Trophoblast cell (in vitro differentiated cells and primary cell): ENCODE data around the gene PCGF3.
"Not testable (repeated sequence)": the region's sequence is repeated elsewhere in the genome, so short reads cannot be mapped to it uniquely, and the experiment has no call there.

ENCODE experiments used
- DNase-seq, 2 donors: peaks; one replicate each; pipeline ENCODE4 v3.0.0-alpha.2; 2016
- H2AFZ ChIP-seq: 2 replicates; pipeline ENCODE4 v1.6.1; 2013; ENCODE audit warnings: low read length, moderate library complexity, mild to moderate bottlenecking; ENCODE audit not compliant: insufficient read depth, poor library complexity
- H2AK5ac ChIP-seq: 2 replicates; pipeline ENCODE4 v1.6.1; 2013; ENCODE audit warnings: mild to moderate bottlenecking, low read length
- H2BK120ac ChIP-seq: 2 replicates; pipeline ENCODE4 v1.6.1; 2013; ENCODE audit warnings: low read length, mild to moderate bottlenecking, moderate library complexity; ENCODE audit not compliant: insufficient read depth, poor library complexity
- H2BK12ac ChIP-seq: 2 replicates; pipeline ENCODE4 v1.6.1; 2013; ENCODE audit warnings: mild to moderate bottlenecking, low read length, moderate library complexity
- H2BK5ac ChIP-seq: 2 replicates; pipeline ENCODE4 v1.6.1; 2013; ENCODE audit warnings: low read length, low read depth, moderate library complexity, mild to moderate bottlenecking; ENCODE audit not compliant: poor library complexity
- H3K14ac ChIP-seq: 2 replicates; pipeline ENCODE4 v1.6.1; 2013; ENCODE audit warnings: mild to moderate bottlenecking, low read length
- H3K18ac ChIP-seq: 2 replicates; pipeline ENCODE4 v1.6.1; 2013; ENCODE audit warnings: mild to moderate bottlenecking, low read length
- H3K23ac ChIP-seq: 2 replicates; pipeline ENCODE4 v1.6.1; 2013; ENCODE audit warnings: low read length
- H3K27ac ChIP-seq: 2 replicates; pipeline ENCODE4 v1.5.1; 2013; ENCODE audit warnings: low read depth, mild to moderate bottlenecking, inconsistent platforms, low read length, moderate library complexity
- H3K27me3 ChIP-seq: 2 replicates; pipeline ENCODE4 v1.6.1; 2013; ENCODE audit warnings: inconsistent platforms, mild to moderate bottlenecking, low read length, moderate library complexity; ENCODE audit not compliant: insufficient read depth
- H3K36me3 ChIP-seq, 2 experiments: 1 replicate in 1 of 2; 2 replicates in 1 of 2; pipeline ENCODE4 v1.6.1; 2013; ENCODE audit warnings: low read length in 2 of 2, mild to moderate bottlenecking in 2 of 2, moderate library complexity in 1 of 2; ENCODE audit not compliant: insufficient read depth in 2 of 2, control insufficient read depth in 1 of 2
- H3K4ac ChIP-seq: 2 replicates; pipeline ENCODE4 v1.6.1; 2013; ENCODE audit warnings: low read depth, mild to moderate bottlenecking, low read length, moderate library complexity
- H3K4me1 ChIP-seq, 2 experiments: 1 replicate in 1 of 2; 2 replicates in 1 of 2; pipeline ENCODE4 v1.6.1; 2013; ENCODE audit warnings: low read length in 2 of 2, mild to moderate bottlenecking in 2 of 2, moderate library complexity in 1 of 2; ENCODE audit not compliant: insufficient read depth in 2 of 2, control insufficient read depth in 1 of 2
- H3K4me2 ChIP-seq: 2 replicates; pipeline ENCODE4 v1.6.1; 2013; ENCODE audit warnings: inconsistent platforms, mild to moderate bottlenecking, low read length, moderate library complexity
- H3K4me3 ChIP-seq: 2 replicates; pipeline ENCODE4 v1.5.1; 2013; ENCODE audit warnings: mild to moderate bottlenecking, low read depth, low read length, inconsistent platforms
- H3K79me1 ChIP-seq: one replicate; pipeline ENCODE4 v1.6.1; 2013; ENCODE audit warnings: low read length
- H3K79me2 ChIP-seq: 2 replicates; pipeline ENCODE4 v1.6.1; 2013; ENCODE audit warnings: low read length, mild to moderate bottlenecking; ENCODE audit not compliant: control insufficient read depth, insufficient read depth, poor library complexity
- H3K9ac ChIP-seq: 2 replicates; pipeline ENCODE4 v1.6.1; 2013; ENCODE audit warnings: mild to moderate bottlenecking, low read length
- H3K9me3 ChIP-seq: 2 replicates; pipeline ENCODE4 v1.6.1; 2013; ENCODE audit warnings: low read depth, mild to moderate bottlenecking, control low read depth, inconsistent platforms, low read length; ENCODE audit not compliant: insufficient read depth
- H4K12ac ChIP-seq: 2 replicates; pipeline ENCODE4 v1.6.1; 2013; ENCODE audit warnings: low read depth, mild to moderate bottlenecking, low read length, moderate library complexity
- H4K8ac ChIP-seq: 2 replicates; pipeline ENCODE4 v1.6.1; 2013; ENCODE audit warnings: low read depth, mild to moderate bottlenecking, low read length, moderate library complexity
- H4K91ac ChIP-seq: one replicate; pipeline ENCODE4 v1.6.1; 2013; ENCODE audit warnings: low read depth, mild to moderate bottlenecking, low read length, moderate library complexity
- WGBS: extraction: QIAGEN DNeasy Blood & Tissue Kit; methylation state at CpG from one replicate; pipeline ENCODE4 v1.1.7; 2013; ENCODE audit warnings: missing lambda C conversion rate; ENCODE audit not compliant: insufficient read length, insufficient coverage; ENCODE audit errors: extremely low coverage; 5-methylcytosine and 5-hydroxymethylcytosine counted together

PCGF3 gene

GRCh38 chr4:704198-704891 is 1.3 kb upstream of the PCGF3 start:
- no peak overlapping the region for H3K4me2 ChIP-seq
- H4K8ac ChIP-seq = no peak overlapping the region
- no peak overlapping the region for H2AFZ ChIP-seq
- H2AK5ac ChIP-seq = peak overlapping the region; percentile 18
- H3K79me1 ChIP-seq = peaks cover 12% of the 10 kb centered on the region
- H4K91ac ChIP-seq = no peak overlapping the region
- H4K12ac ChIP-seq = no peak overlapping the region
- no peak overlapping the region for H3K27ac ChIP-seq
- H3K4ac ChIP-seq = no peak overlapping the region
- no peaks in the 10 kb centered on the region for H3K27me3 ChIP-seq
- peak overlapping the region; percentile 37 for H3K4me3 ChIP-seq
- no CpG with 5 or more reads among the region's 46 CpGs for WGBS
- no peak overlapping the region for H3K23ac ChIP-seq
- H2BK12ac ChIP-seq = no peak overlapping the region
- no peak overlapping the region for H2BK5ac ChIP-seq
- no peak overlapping the region for H3K18ac ChIP-seq
- peaks cover 18 to 25% of the 10 kb centered on the region in 2 experiments for H3K4me1 ChIP-seq
- H2BK120ac ChIP-seq = no peak overlapping the region
- DNase-seq = no peak
- peaks cover 6% of the 10 kb centered on the region for H3K9me3 ChIP-seq
- no peak overlapping the region for H3K9ac ChIP-seq
- H3K36me3 ChIP-seq = peaks cover 6 to 10% of the 10 kb centered on the region in 2 experiments
- peaks cover 27% of the 10 kb centered on the region for H3K79me2 ChIP-seq
- no peak overlapping the region for H3K14ac ChIP-seq

DNA sequence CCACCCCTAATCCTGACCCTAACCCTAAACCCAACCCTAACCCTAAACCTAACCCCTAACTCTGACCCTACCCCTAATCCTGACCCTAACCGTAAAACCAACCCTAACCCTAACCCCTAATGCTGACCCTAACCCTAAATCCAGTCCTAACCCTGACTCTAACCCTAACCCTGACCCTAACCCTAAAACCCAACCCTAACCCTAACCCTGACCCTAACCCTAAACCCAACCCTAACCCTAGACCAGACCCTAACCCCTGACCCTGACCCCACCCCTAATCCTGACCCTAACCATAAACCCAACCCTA is 708 bp upstream of the PCGF3 start:
- Histone ChIP-seq H3K27ac (no peak overlapping the region), H3K36me3 (peaks cover 10 to 11% of the 10 kb centered on the region in 2 experiments), H2AK5ac (no peak overlapping the region), H2BK120ac (peak overlapping the region; percentile 5), H3K23ac (no peak overlapping the region), H3K9me3 (peaks cover 6% of the 10 kb centered on the region), H3K79me1 (peaks cover 12% of the 10 kb centered on the region), H3K4me3 (no peak overlapping the region), H3K27me3 (no peaks in the 10 kb centered on the region), H3K79me2 (peaks cover 27% of the 10 kb centered on the region), H3K4me2 (no peak overlapping the region), H3K9ac (no peak overlapping the region), H2BK12ac (no peak overlapping the region), H3K18ac (peak overlapping the region; percentile 21), H3K4me1 (peaks cover 18 to 25% of the 10 kb centered on the region in 2 experiments), H2BK5ac (no peak overlapping the region), H2AFZ (peak overlapping the region; percentile 13), H4K8ac (peak overlapping the region; percentile 55), H4K12ac (no peak overlapping the region), H4K91ac (peak overlapping the region; percentile 4), H3K4ac (no peak overlapping the region), H3K14ac (no peak overlapping the region)
- WGBS = 100% methylated on average over 1 of the region's 1 CpG
- DNase-seq = no peak

DNA sequence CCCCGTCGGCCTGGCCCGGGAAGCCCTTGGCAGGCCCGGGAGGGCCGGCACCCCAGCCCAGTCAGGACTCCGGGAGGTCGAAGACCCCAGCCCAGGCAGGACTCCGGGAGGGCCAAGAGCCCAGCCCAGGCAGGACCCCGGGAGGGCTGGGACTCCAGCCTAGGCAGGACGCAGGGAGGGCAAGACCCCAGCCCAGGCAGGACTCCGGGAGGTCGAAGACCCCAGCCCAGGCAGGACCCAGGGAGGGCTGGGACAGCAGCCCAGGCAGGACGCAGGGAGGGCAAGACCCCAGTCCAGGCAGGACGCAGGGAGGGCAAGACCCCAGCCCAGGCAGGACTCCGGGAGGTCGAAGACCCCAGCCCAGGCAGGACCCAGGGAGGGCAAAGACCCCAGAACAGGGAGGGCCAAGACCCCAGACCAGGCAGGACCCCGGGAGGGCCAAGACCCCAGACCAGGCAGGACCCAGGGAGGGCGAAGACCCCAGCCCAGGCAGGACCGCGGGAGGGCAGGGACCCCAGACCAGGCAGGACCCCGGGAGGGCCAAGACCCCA is 526 bp downstream of the PCGF3 start:
- peak overlapping the region; percentile 100 for H2AK5ac ChIP-seq
- peak overlapping the region; percentile 99 for H4K12ac ChIP-seq
- DNase-seq, H3K27me3 ChIP-seq, H3K9me3 ChIP-seq, H2BK12ac ChIP-seq: not testable (repeated sequence)
- H3K79me2 ChIP-seq = peaks cover 33% of the 10 kb centered on the region
- H3K14ac ChIP-seq = peak overlapping the region; percentile 99
- peak overlapping the region; percentile 100 for H3K4ac ChIP-seq
- peak overlapping the region; percentile 100 for H4K91ac ChIP-seq
- H2AFZ ChIP-seq = peak overlapping the region; percentile 89
- peak overlapping the region; percentile 100 for H3K9ac ChIP-seq
- H3K4me1 ChIP-seq = peaks cover 21 to 25% of the 10 kb centered on the region in 2 experiments
- no CpG with 5 or more reads among the region's 21 CpGs for WGBS
- H3K36me3 ChIP-seq = peaks cover 15 to 19% of the 10 kb centered on the region in 2 experiments
- peaks cover 12% of the 10 kb centered on the region for H3K79me1 ChIP-seq
- peak overlapping the region; percentile 97 for H3K4me3 ChIP-seq
- H2BK120ac ChIP-seq = peak overlapping the region; percentile 94
- peak overlapping the region; percentile 99 for H3K18ac ChIP-seq
- peak overlapping the region; percentile 52 for H3K4me2 ChIP-seq
- peak overlapping the region; percentile 98 for H2BK5ac ChIP-seq
- H4K8ac ChIP-seq = peak overlapping the region; percentile 98
- peak overlapping the region; percentile 54 for H3K23ac ChIP-seq
- peak overlapping the region; percentile 52 for H3K27ac ChIP-seq

DNA sequence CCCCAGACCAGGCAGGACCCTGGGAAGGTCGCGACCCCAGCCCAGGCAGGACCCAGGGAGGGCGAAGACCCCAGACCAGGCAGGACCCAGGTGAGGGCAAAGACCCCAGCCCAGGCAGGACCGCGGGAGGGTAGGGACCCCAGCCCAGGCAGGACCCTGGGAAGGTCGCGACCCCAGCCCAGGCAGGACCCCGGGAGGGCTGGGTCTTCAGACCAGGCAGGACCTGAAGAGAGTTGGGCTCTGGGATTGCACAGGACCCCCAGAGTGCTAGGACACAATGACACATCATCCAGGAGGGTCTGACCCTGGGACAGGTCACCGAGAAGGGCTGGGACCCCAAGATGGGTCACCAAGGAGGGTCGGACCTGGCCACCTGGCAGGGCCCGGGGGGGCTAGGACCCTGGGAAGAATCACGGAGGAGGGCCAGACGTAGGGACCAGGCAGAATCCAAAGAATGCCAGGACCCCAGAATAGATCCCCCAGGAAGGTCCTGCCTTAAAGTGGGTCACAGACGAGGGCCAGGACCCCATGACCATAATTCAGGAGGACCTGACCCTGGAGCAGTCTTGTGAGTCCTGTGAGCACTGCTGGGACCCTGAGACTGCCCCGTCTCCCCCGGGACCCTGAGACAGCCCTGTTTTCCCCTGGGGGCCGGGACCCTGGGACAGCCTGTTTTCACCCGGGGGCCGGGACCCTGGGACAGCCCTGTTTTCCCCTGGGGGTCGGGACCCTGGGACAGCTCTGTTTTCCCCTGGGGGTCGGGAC is 1.4 kb downstream of the PCGF3 start:
- Histone ChIP-seq H3K79me2 (peaks cover 33% of the 10 kb centered on the region), H3K4me3 (peak overlapping the region; percentile 46), H2BK12ac (no peak overlapping the region), H3K14ac (peak overlapping the region; percentile 37), H3K4ac (peak overlapping the region; percentile 69), H2BK120ac (no peak overlapping the region), H4K91ac (no peak overlapping the region), H2AFZ (no peak overlapping the region), H3K23ac (no peak overlapping the region), H4K12ac (peak overlapping the region; percentile 52), H3K4me2 (peak overlapping the region; percentile 69), H2AK5ac (peak overlapping the region; percentile 58), H3K18ac (no peak overlapping the region), H3K36me3 (peaks cover 15 to 19% of the 10 kb centered on the region in 2 experiments), H2BK5ac (no peak overlapping the region), H3K9ac (peak overlapping the region; percentile 70), H3K4me1 (peaks cover 21 to 25% of the 10 kb centered on the region in 2 experiments), H3K9me3 (peaks cover 6% of the 10 kb centered on the region), H3K79me1 (peaks cover 12% of the 10 kb centered on the region), H3K27ac (no peak overlapping the region), H3K27me3 (no peaks in the 10 kb centered on the region), H4K8ac (no peak overlapping the region)
- no peak for DNase-seq
- WGBS = no CpG with 5 or more reads among the region's 21 CpGs
